SK-N-SH (cell line): ENCODE measurements around the gene MEOX1. TPM values are rescaled to one million over a fixed set of nuclear protein-coding genes. Genes with fewer than 3 reads are reported as not detected.

Experiments used
- CTCF ChIA-PET: fragments of 300-600, 350-600 bp; formaldehyde crosslinking; extraction: SDS; loops from one replicate; lab custom pipeline; 2021; lab: Yijun Ruan, JAX
- POLR2A ChIA-PET: fragments of 350-600 bp; sonication (Branson Sonifier 250); formaldehyde crosslinking; extraction: SDS; loops from one replicate; lab custom pipeline; 2020; ENCODE audit warnings: antibody characterized with exemption, inconsistent platforms; lab: Yijun Ruan, JAX
- DNase-seq: peaks from one replicate; pipeline ENCODE4 v3.0.0; 2012
- H2AFZ ChIP-seq: fragments of 200-600 bp; sonication (generic); 2 replicates; pipeline ENCODE4 v1.8.1; 2016; ENCODE audit warnings: antibody characterized with exemption, mild to moderate bottlenecking, low read depth
- H3F3A ChIP-seq: fragments of 200-600 bp; sonication (generic); replicated peaks from 2 replicates; pipeline ENCODE3; 2016; ENCODE audit warnings: antibody characterized with exemption, mild to moderate bottlenecking; ENCODE audit not compliant: insufficient read depth
- H3K27ac ChIP-seq, 2 experiments: fragments of 200-500 bp in 1 of 2; fragments of 200-600 bp in 1 of 2; sonication (Bioruptor generic) in 1 of 2; sonication (generic), shearing (Covaris generic) in 1 of 2; 2 replicates each; pipeline versions ENCODE4 v1.5.1 to v1.6.1; 2014 to 2016; ENCODE audit warnings: low read depth in 2 of 2, inconsistent platforms in 1 of 2, low read length in 1 of 2, mild to moderate bottlenecking in 1 of 2, mixed read lengths in 1 of 2
- H3K27me3 ChIP-seq: fragments of 200-600 bp; sonication (generic), shearing (Covaris generic); 2 replicates; pipeline ENCODE4 v1.6.1; 2016; ENCODE audit warnings: mixed run types; ENCODE audit not compliant: insufficient read depth
- H3K36me3 ChIP-seq, 2 experiments: fragments of 200-500 bp in 1 of 2; fragments of 200-600 bp in 1 of 2; sonication (Bioruptor generic) in 1 of 2; sonication (generic) in 1 of 2; replicated peaks in 1 of 2; 2 replicates each; pipeline versions ENCODE3 to v1.5.1; 2014 to 2016; ENCODE audit warnings: low read length in 1 of 2, mild to moderate bottlenecking in 1 of 2; ENCODE audit not compliant: insufficient read depth in 2 of 2, control insufficient read depth in 1 of 2
- H3K4me1 ChIP-seq, 2 experiments: fragments of 200-500 bp in 1 of 2; fragments of 200-600 bp in 1 of 2; sonication (Bioruptor generic) in 1 of 2; sonication (generic), shearing (Covaris generic) in 1 of 2; 2 replicates each; pipeline versions ENCODE4 v1.5.1 to v1.6.1; 2014 to 2016; ENCODE audit warnings: low read depth in 1 of 2, low read length in 1 of 2, mixed run types in 1 of 2; ENCODE audit not compliant: insufficient read depth in 2 of 2, control insufficient read depth in 1 of 2
- H3K4me2 ChIP-seq: fragments of 200-600 bp; sonication (generic), shearing (Covaris generic); 2 replicates; pipeline ENCODE4 v1.6.1; 2017; ENCODE audit warnings: mixed run types
- H3K4me3 ChIP-seq, 2 experiments: fragments of 200-500 bp in 1 of 2; fragments of 200-600 bp in 1 of 2; sonication (Bioruptor generic) in 1 of 2; sonication (generic), shearing (Covaris generic) in 1 of 2; 2 replicates each; pipeline versions ENCODE4 v1.5.1 to v1.8.1; 2014 to 2016; ENCODE audit warnings: low read depth in 2 of 2, inconsistent platforms in 1 of 2, low read length in 1 of 2, mild to moderate bottlenecking in 1 of 2, mixed read lengths in 1 of 2, moderate library complexity in 1 of 2
- H3K79me2 ChIP-seq: fragments of 200-600 bp; sonication (generic); 2 replicates; pipeline ENCODE4 v1.8.1; 2017; ENCODE audit warnings: mild to moderate bottlenecking; ENCODE audit not compliant: insufficient read depth
- H3K9ac ChIP-seq: fragments of 200-600 bp; sonication (generic); 2 replicates; pipeline ENCODE4 v1.6.1; 2017; ENCODE audit warnings: mixed run types
- H3K9me2 ChIP-seq: fragments of 200-600 bp; sonication (generic); 2 replicates; pipeline ENCODE4 v1.6.1; 2017; ENCODE audit warnings: mixed run types
- H3K9me3 ChIP-seq: fragments of 200-600 bp; sonication (generic); 2 replicates; pipeline ENCODE4 v1.6.1; 2017; ENCODE audit warnings: mixed run types, mild to moderate bottlenecking, moderate library complexity
- H4K20me1 ChIP-seq: fragments of 200-600 bp; sonication (generic); 2 replicates; pipeline ENCODE4 v1.6.1; 2017; ENCODE audit warnings: mild to moderate bottlenecking, mixed run types; ENCODE audit not compliant: insufficient read depth
- ELF1 ChIP-seq: IDR thresholded peaks from 2 replicates; pipeline ENCODE4 v1.4.0; 2012
- FOSL2 ChIP-seq: IDR thresholded peaks from 2 replicates; pipeline ENCODE4 v1.4.0; 2012; ENCODE audit warnings: low read depth, mild to moderate bottlenecking, moderate library complexity, borderline replicate concordance
- FOXM1 ChIP-seq: IDR thresholded peaks from 2 replicates; pipeline ENCODE4 v1.4.0; 2012; ENCODE audit warnings: low read depth, mild to moderate bottlenecking
- GABPA ChIP-seq: IDR thresholded peaks from 2 replicates; pipeline ENCODE4 v1.4.0; 2012; ENCODE audit warnings: low read depth, mild to moderate bottlenecking
- MEF2A ChIP-seq: IDR thresholded peaks from 2 replicates; pipeline ENCODE4 v1.4.0; 2012; ENCODE audit warnings: low read depth, borderline replicate concordance
- NFIC ChIP-seq: IDR thresholded peaks from 2 replicates; pipeline ENCODE4 v1.4.0; 2012; ENCODE audit warnings: borderline replicate concordance
- NRF1 ChIP-seq: IDR thresholded peaks from 2 replicates; pipeline ENCODE4 v1.6.1; 2012; ENCODE audit warnings: low read depth, mild to moderate bottlenecking, low read length
- RAD21 ChIP-seq: IDR thresholded peaks from 2 replicates; pipeline ENCODE4 v1.6.1; 2012; ENCODE audit warnings: mild to moderate bottlenecking, low read length
- REST ChIP-seq: IDR thresholded peaks from 2 replicates; pipeline ENCODE4 v1.6.1; 2012; ENCODE audit warnings: mild to moderate bottlenecking, low read depth, low read length, moderate library complexity
- SMC3 ChIP-seq: IDR thresholded peaks from 2 replicates; pipeline ENCODE4 v1.6.1; 2012; ENCODE audit warnings: low read depth, low read length, improper control_type of control experiment
- TCF12 ChIP-seq: IDR thresholded peaks from 2 replicates; pipeline ENCODE4 v1.4.0; 2012
- YY1 ChIP-seq: IDR thresholded peaks from 2 replicates; pipeline ENCODE4 v1.4.0; 2012; ENCODE audit warnings: low read depth, mild to moderate bottlenecking
- WGBS: methylation state at CpG from one replicate; pipeline ENCODE4 v1.1.6; 2017; ENCODE audit warnings: low lambda C conversion rate; 5-methylcytosine and 5-hydroxymethylcytosine counted together
- polyA plus RNA-seq, 3 experiments: library from polyadenylated mRNA; depleted of rRNA; stranded (reverse); fragments of >200 nt; gene quantifications; 2 replicates each; pipeline ENCODE4 v1.2.3, GENCODE V29; 2012
- TF ChIP-seq, protein P1 (sequence below): IDR thresholded peaks from 2 replicates; pipeline ENCODE4 v1.4.0; 2012; ENCODE audit warnings: low read depth, borderline replicate concordance
- TF ChIP-seq, protein P2 (sequence below): IDR thresholded peaks from 2 replicates; pipeline ENCODE4 v1.4.0; 2012; ENCODE audit warnings: low read depth, borderline replicate concordance

MEOX1 gene
- polyA plus RNA-seq, 1 of the 3 experiments (the other 2 are of a cell fraction): 0.05 TPM

DNA sequence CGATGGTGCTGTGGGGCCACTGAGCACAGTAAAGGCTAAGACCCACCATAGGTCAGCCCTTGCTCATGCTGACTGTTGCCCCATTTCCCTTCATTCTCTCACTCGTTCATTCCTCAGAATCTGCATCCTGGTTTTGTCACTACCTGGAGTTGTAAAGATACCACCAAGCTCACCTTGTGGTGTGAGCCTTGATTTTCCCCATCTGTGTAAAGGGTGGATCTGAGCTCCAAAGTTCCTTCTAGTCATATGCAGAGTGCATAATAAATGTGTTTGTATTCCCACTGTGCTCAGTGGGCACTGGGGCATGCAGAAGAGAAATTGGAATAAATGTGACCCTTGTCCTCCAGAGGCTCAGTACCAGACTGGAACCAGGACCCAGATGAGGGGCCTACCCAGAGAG, 35.2 kb upstream of the MEOX1 start (continued):
- TF ChIP-seq, protein P1, sequence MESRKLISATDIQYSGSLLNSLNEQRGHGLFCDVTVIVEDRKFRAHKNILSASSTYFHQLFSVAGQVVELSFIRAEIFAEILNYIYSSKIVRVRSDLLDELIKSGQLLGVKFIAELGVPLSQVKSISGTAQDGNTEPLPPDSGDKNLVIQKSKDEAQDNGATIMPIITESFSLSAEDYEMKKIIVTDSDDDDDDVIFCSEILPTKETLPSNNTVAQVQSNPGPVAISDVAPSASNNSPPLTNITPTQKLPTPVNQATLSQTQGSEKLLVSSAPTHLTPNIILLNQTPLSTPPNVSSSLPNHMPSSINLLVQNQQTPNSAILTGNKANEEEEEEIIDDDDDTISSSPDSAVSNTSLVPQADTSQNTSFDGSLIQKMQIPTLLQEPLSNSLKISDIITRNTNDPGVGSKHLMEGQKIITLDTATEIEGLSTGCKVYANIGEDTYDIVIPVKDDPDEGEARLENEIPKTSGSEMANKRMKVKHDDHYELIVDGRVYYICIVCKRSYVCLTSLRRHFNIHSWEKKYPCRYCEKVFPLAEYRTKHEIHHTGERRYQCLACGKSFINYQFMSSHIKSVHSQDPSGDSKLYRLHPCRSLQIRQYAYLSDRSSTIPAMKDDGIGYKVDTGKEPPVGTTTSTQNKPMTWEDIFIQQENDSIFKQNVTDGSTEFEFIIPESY: no peak
- TF ChIP-seq FOSL2 (no peak), NRF1 (no peak), FOXM1 (no peak), YY1 (no peak), SMC3 (no peak), REST (no peak), GABPA (no peak), ELF1 (no peak), MEF2A (no peak)
- TF ChIP-seq, protein P2, sequence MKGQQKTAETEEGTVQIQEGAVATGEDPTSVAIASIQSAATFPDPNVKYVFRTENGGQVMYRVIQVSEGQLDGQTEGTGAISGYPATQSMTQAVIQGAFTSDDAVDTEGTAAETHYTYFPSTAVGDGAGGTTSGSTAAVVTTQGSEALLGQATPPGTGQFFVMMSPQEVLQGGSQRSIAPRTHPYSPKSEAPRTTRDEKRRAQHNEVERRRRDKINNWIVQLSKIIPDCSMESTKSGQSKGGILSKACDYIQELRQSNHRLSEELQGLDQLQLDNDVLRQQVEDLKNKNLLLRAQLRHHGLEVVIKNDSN: no peak
- TF ChIP-seq, all 33 proteins: peak for 0

GRCh38 chr17:43695970-43696865, 34.5 kb upstream of the MEOX1 start:
- Histone ChIP-seq H3F3A (peaks cover 3% of the 10 kb centered on the region), H3K27me3 (no peaks in the 10 kb centered on the region), H2AFZ (peak overlapping the region; percentile 17; the same call in 1 of the 2 replicates), H3K4me1 (peaks cover 5 to 7% of the 10 kb centered on the region in 2 experiments; a peak in 2 of 4 replicates), H3K79me2 (no peaks in the 10 kb centered on the region), H3K4me2 (peak overlapping the region; percentile 9; the same call in 1 of the 2 replicates), H3K36me3 (no peaks in the 10 kb centered on the region), H4K20me1 (no peaks in the 10 kb centered on the region), H3K4me3 (no peak overlapping the region), H3K9ac (no peak overlapping the region), H3K27ac (peak overlapping the region; percentile 9 to 56; a peak in 1 of 4 replicates), H3K9me2 (no peaks in the 10 kb centered on the region), H3K9me3 (no peaks in the 10 kb centered on the region)
- no peak for DNase-seq
- WGBS: 46% methylated on average over 9 of the region's 12 CpGs
- ChIA-PET POLR2A (no interaction called here), CTCF (interaction anchor here (1.4 to 9.3 kb wide), 5 partner anchors 14 to 119 kb away, joined by 3 to 123 read pairs (median 32); partner anchors contain the start of gene DUSP3)
- TF ChIP-seq NFIC: peak; percentile 57
- no peak for TF ChIP-seq FOSL2
- peak; percentile 20; the same call in 1 of the 2 replicates for TF ChIP-seq TCF12
- TF ChIP-seq RAD21: no peak
- TF ChIP-seq MEF2A: peak; percentile 88
- TF ChIP-seq, protein P1: no peak
